Measurements from ENCODE around the gene RAB18. TPM values are rescaled to one million over a fixed set of nuclear protein-coding genes. Genes with fewer than 3 reads are reported as not detected.

The RAB18 gene
- total RNA-seq, 1 experiment from 2014 or later = 68.1 TPM

DNA sequence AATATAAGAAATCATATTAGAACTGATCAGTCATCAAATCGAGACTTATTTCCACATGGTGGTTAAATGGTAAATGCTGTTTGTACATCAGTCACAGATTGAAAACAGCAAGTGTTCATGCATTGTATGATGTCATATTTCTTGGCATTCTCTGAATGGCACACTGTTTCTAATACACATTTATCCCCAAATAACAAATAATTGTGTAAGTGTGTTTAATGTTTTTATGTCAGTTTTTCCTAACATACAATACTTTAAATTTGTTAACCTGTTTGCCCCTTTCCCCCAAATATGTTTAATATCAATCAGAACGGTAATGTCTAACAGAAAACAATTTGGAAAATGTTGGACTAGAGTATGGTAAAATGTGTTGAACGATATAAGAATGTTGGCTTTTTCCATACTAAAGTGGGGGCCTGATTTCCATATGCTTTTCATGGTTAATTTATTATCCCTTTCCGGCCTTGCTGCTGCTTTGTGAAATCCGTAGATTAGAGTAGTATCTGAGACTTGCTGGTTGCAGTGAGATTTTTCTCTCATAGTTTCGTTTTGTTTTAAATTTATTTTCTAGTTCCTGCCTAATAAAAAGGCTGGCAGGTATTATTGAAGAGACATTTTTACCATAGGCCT, 23.7 kb downstream of the RAB18 start (continued):
- no peak for TF ChIP-seq TCF7L2 (IDR thresholded peaks at IDR 0.05; ENCODE audit: borderline replicate concordance, extremely low read depth, insufficient read depth, insufficient read length)

DNA sequence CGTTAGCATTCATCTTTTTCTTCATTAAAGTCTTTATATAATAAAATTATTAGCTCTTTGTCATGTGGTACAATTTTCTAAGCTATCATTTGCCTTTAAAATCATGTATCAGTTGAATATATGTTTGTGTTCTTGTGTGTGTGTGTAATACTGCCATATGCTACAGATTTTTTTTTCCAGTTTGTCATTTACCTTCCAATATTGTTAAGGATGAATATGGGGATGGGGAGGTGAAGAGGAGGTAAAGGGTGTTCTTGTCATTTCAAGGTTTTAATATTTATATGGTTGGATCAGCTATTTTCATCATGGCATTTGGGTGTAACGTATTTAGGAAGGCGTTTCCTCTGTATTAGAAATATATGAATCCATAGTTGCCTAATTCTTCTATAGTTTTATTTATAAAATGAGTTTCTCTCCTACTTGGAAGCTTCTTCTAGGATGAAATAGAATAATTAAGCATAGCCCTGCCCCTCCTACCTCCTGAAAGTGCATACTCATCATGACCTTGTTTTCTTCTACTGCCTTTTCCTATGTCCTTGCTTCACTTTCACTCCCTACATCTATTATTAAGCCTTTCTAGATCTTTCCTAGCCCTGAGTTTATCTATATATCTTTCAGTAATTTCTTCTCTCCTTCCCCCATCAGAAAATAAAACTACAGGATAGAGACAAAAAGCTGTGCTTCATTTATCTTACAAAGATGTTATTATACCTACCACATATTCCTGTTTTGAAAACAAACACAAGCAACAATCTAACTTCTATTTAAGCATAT, 25.1 kb downstream of the RAB18 start:
- H3K9me3 ChIP-seq (ENCODE audit: control insufficient read depth in 1 of 2, insufficient read depth in 1 of 2, low read depth in 1 of 2, low read length in 2 of 2) = no peaks in the 10 kb centered on the region
- H3K4me2 ChIP-seq (ENCODE audit: low read length) = no peak overlapping the region
- peaks cover 86% of the 10 kb centered on the region for H3K79me2 ChIP-seq (ENCODE audit: insufficient read depth, low read length)
- TF ChIP-seq, protein P1, sequence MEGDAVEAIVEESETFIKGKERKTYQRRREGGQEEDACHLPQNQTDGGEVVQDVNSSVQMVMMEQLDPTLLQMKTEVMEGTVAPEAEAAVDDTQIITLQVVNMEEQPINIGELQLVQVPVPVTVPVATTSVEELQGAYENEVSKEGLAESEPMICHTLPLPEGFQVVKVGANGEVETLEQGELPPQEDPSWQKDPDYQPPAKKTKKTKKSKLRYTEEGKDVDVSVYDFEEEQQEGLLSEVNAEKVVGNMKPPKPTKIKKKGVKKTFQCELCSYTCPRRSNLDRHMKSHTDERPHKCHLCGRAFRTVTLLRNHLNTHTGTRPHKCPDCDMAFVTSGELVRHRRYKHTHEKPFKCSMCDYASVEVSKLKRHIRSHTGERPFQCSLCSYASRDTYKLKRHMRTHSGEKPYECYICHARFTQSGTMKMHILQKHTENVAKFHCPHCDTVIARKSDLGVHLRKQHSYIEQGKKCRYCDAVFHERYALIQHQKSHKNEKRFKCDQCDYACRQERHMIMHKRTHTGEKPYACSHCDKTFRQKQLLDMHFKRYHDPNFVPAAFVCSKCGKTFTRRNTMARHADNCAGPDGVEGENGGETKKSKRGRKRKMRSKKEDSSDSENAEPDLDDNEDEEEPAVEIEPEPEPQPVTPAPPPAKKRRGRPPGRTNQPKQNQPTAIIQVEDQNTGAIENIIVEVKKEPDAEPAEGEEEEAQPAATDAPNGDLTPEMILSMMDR (IDR thresholded peaks at IDR 0.05 in 2 of 3, conservative IDR thresholded peaks at IDR 0.05 in 1 of 3; ENCODE audit: borderline replicate concordance in 1 of 3, insufficient read depth in 1 of 3, low read depth in 2 of 3, low read length in 2 of 3) = no peak
- TF ChIP-seq YY1 (IDR thresholded peaks at IDR 0.05; ENCODE audit: extremely low read depth, insufficient replicate concordance, low read depth, low read length) (no peak), CBX3 (IDR thresholded peaks at IDR 0.05; ENCODE audit: low read depth) (no peak), ZNF274 (IDR thresholded peaks at IDR 0.05; ENCODE audit: low read depth, low read length) (no peak), EZH2phosphoT487 (IDR thresholded peaks at IDR 0.05; ENCODE audit: borderline replicate concordance) (no peak)
- intact Hi-C loops (cut with micrococcal nuclease) = no loop called here
- no peak for DNase-seq (ENCODE audit: low read depth, low spot score)
- H3K27ac ChIP-seq (ENCODE audit: low read depth, low read length) = no peak overlapping the region
- no peak overlapping the region for H3K9ac ChIP-seq (ENCODE audit: low read length)
- BruUV-seq (replicated peaks) = no TSS peak
- CTCF ChIA-PET = no interaction called here
- POLR2A ChIA-PET = interaction anchor here (1.4 kb wide), 1 partner anchor 25 kb away, joined by 3 read pairs; the partner anchor contains the start of gene RAB18
- H4K20me1 ChIP-seq (ENCODE audit: insufficient read depth) = no peaks in the 10 kb centered on the region; the same call in 1 of the 2 replicates
- no peaks in the 10 kb centered on the region for H3K4me1 ChIP-seq (ENCODE audit: control insufficient read depth in 1 of 2, insufficient read depth in 2 of 2, low read length in 2 of 2)
- H3K9me2 ChIP-seq (ENCODE audit: insufficient read depth) = no peaks in the 10 kb centered on the region
- no peak for ATAC-seq
- RAD21 ChIA-PET (ENCODE audit: low non-redundant PET in 1 of 2, low total read pairs in 2 of 2, uncharacterized antibody in 2 of 2, unreplicated experiment in 2 of 2) = interaction anchor here in 1 of 2 experiments (0.6 kb wide), 1 partner anchor 11 kb away, joined by 4 read pairs; no protein-coding TSS in a partner anchor
- H3K4me3 ChIP-seq (replicated peaks in 1 of 2; ENCODE audit: low read depth in 1 of 2, low read length in 2 of 2) = no peak overlapping the region
- peaks cover 2 to 6% of the 10 kb centered on the region in 2 experiments; a peak in 3 of 4 replicates for H3K36me3 ChIP-seq (ENCODE audit: control insufficient read depth in 1 of 2, insufficient read depth in 2 of 2, low read length in 2 of 2)
- no peak overlapping the region for H2AFZ ChIP-seq (ENCODE audit: low read depth, low read length, poor library complexity, severe bottlenecking)
- H3K27me3 ChIP-seq (ENCODE audit: insufficient read depth, low read length) = no peaks in the 10 kb centered on the region

Measured in HCT116 (cell line).